ENCODE data around the gene UBR4.

UBR4 gene

DNA sequence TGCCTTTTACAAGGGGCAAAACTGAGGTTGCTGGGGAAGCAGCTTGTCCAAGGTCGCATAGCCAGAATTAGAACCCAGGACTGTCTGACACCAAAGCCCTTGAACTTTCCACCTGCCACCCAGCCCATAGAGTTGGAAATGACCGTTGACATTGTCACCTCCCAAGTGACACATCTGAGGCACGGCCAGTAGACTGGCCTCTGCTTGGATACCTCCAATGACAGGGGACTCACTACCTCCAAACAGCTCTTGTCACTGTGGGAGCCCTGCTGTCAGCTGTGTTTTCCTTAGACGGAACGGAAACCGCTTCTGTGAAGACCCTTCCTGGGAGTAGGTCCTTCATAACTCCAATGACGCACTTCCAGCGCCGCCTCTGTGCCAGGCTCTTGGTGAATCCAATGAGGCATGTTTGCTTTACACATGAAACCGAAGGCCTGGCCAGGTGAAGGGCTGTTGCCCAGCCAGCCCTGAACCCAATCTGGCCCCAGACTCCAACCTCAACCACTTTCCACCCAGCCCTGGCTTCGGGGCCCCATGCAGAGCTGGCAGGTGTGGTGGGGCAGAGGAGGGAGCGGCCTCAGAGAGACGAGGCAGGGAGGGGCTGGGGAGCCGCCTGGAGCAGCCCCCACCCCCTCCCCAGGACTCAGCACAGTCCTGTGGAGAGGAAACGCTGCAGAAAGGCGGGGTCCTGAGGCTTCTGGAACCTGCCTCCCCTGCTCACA, 144.4 kb downstream of the UBR4 start:
- no peak for DNase-seq (ENCODE audit: low read depth)
- H3K4me3 ChIP-seq (ENCODE audit: low read depth, low read length): no peak overlapping the region

GRCh38 chr1:19064906-19065450, 145.1 kb downstream of the UBR4 start:
- H3K4me3 ChIP-seq (ENCODE audit: low read depth, low read length): no peak overlapping the region
- DNase-seq (ENCODE audit: low read depth): no peak

- no peak overlapping the region for H3K4me3 ChIP-seq (ENCODE audit: low read depth, low read length)
- DNase-seq (ENCODE audit: low read depth): no peak
Measured at GRCh38 chr1:19063122-19063521, 146.9 kb downstream of the UBR4 start.

GRCh38 chr1:19062258-19063029, 147.6 kb downstream of the UBR4 start:
- DNase-seq (ENCODE audit: low read depth): no peak
- H3K4me3 ChIP-seq (ENCODE audit: low read depth, low read length): no peak overlapping the region

- no peak overlapping the region for H3K4me3 ChIP-seq (ENCODE audit: low read depth, low read length)
- no peak for DNase-seq (ENCODE audit: low read depth)
Measured at GRCh38 chr1:19061798-19062197, 148.3 kb downstream of the UBR4 start.

- no peak for DNase-seq (ENCODE audit: low read depth)
- H3K4me3 ChIP-seq (ENCODE audit: low read depth, low read length): no peak overlapping the region
Measured at GRCh38 chr1:19061343-19061742, 148.7 kb downstream of the UBR4 start.

DNA sequence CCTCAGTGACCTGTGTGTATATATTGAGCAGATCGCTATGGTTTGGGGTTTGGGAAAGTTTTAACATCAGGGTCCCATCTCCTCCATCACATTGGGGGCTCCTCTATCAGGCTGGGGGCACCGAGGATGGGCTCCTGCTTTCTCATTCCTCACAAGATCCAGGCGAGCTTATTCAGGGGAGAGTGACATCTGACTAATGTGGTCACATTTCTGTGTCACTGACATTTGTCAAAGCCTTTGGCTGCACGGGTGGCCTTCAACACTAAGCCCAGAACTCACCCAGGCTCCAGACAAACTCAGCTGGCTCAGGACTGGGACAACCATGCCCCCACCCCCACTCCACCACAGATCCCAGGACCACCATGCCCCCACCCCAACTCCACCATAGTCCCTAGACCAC, 150.3 kb downstream of the UBR4 start:
- no peak for DNase-seq (ENCODE audit: low read depth)
- H3K4me3 ChIP-seq (ENCODE audit: low read depth, low read length): no peak overlapping the region

GRCh38 chr1:19058476-19058797, 151.6 kb downstream of the UBR4 start:
- no peak for DNase-seq (ENCODE audit: low read depth)

DNA sequence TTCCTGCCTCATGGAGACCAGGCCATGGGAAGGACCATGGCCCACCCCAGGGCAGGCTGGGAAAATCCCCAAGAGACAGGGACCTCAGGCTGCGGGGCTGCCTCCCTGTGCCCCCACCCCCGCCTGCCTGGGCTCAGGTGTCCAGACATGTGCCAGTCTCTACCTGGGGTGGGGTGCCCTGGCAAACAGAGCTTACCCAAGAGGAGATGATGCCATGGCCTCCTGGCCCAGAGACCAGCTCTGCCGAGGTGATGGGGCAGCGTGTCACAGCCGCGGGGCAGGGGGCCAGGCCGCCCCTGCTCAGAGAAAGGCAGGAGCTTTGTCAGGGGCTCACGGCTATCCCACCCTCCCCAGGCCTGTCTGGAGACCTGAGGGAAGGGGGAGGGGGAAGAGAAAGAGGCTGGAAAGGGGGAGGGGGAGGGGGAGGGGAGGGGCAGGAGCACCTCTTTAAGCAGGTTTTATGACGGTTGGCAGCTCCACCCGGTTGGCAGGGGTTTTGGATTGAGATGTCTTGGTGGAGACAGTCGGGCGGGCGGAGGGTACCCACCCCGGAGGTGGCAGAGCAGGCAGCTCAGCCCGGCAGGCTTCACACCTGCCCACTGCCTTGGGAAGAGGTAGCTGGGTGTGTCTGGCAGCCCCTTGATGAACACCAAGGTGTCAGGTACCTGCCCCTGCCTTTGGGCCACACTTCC, 152.1 kb downstream of the UBR4 start:
- no peak overlapping the region for H3K4me3 ChIP-seq (ENCODE audit: low read depth, low read length)
- no peak for DNase-seq (ENCODE audit: low read depth)

More at GRCh38 chr1:19058476-19058797, 151.6 kb downstream of the UBR4 start:
- H3K4me3 ChIP-seq (ENCODE audit: low read depth, low read length): no peak overlapping the region

DNA sequence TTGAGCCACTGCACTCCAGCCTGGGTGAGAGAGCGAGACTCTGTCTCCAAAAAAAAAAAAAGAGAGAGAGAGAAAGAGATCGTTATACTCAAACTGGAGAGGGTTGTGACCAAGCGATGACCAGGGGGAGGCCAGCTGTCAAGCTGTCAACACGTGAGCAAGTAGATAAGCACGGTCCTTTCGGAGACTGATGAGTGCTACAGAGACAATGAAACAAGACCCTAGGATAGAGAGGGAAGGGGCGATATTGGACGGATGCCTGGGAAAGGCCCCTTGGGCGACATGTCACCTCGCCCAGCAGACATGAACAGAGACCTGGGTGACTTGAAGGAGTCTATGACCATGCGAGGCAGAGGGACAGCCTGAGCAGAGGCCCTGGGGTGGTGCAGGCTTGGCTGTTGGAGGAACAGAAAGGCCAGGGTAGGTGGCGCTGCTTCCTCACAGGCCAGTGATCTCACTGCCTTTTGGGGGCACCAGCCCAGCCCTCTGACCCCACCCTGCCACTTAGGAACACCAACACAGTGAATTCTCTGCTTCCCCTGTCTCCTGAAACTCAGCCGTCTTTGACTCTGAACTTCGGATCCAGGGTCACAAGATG, 152.8 kb downstream of the UBR4 start:
- DNase-seq (ENCODE audit: low read depth): no peak
- no peak overlapping the region for H3K4me3 ChIP-seq (ENCODE audit: low read depth, low read length)

DNA sequence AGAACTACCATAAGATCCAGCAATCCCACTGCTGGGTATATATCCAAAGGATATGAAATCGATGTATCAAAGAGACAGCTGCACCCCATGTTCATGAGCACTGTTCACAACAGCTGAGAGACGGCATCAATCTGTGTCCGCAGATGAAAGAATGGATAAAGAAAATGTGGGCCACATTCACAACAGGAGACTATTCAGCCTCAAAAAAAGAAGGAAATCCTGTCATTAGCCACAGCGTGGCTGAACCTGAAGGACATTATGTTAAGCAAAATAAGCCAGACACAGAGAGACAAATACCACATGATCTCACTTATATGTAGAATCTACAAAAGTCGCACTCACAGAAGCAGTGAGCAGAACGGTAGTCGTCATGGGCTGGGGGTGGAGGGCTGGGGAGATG, 154.4 kb downstream of the UBR4 start:
- DNase-seq (ENCODE audit: low read depth): no peak
- H3K4me3 ChIP-seq (ENCODE audit: low read depth, low read length): no peak overlapping the region

- no peak for DNase-seq (ENCODE audit: low read depth)
- no peak overlapping the region for H3K4me3 ChIP-seq (ENCODE audit: low read depth, low read length)
Measured at GRCh38 chr1:19055001-19055400, 155.1 kb downstream of the UBR4 start.

DNA sequence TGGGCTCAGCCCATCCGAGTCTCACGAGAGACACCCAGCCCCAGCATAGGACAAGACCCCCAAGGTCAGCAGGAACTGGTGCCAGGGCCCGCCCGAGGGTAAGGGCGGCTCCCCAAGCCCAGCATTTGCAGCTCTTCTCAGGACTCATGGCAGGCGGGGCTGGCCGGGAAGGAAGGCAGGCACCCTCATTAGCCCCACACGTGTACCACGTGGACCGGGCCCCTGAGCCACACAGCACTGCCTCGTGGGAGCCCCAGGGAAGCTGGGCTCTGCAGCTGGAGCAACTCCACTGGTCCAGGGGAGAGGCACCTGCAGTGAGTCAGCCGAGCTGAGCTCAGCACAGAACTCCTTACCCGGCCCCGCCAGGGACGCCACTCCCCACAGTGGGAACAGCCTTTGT, 155.8 kb downstream of the UBR4 start:
- DNase-seq (ENCODE audit: low read depth): no peak

DNA sequence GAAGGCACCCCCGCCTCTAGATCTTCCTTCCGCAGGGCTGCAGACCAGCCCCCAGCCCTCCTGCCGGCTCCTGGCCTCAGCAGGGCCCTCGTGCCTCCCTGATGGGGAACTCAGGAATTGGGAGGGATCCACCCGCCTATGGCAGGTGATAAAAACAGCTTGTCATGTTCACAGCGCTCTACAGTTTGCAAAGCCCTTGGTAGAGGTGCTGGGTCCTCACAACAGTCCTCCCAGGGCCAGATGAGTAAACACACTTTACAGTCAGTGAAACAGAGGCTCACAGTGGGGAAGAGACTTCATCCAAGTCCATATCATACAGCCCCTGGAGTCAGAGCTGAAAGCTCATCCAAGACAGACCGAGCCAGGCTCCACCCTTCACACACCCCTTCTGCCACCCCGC, 156.6 kb downstream of the UBR4 start:
- no peak for DNase-seq (ENCODE audit: low read depth)
- no peak overlapping the region for H3K4me3 ChIP-seq (ENCODE audit: low read depth, low read length)

More for the DNA sequence above, 155.8 kb downstream of the UBR4 start:
- H3K4me3 ChIP-seq (ENCODE audit: low read depth, low read length): no peak overlapping the region

DNA sequence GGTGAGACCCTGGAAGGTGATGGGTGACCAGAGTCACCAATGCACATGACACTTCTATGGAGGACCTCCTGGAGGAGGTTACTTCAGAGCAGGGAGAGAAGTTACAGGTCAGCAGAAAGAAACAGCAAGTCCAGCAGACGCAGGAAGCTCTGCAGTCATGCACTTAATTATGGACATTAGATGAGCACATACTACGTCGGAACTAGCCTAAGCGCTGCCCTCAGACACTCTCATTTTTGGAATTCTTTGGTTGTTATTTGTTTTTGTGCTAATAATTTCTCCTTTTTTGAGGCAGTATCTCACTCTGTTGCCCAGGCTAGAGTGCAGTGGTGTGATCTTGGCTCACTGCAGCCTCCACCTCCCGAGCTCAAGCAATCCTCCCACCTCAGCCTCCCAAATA, 160.3 kb downstream of the UBR4 start:
- no peak for DNase-seq (ENCODE audit: low read depth)
- no peak overlapping the region for H3K4me3 ChIP-seq (ENCODE audit: low read depth, low read length)

DNA sequence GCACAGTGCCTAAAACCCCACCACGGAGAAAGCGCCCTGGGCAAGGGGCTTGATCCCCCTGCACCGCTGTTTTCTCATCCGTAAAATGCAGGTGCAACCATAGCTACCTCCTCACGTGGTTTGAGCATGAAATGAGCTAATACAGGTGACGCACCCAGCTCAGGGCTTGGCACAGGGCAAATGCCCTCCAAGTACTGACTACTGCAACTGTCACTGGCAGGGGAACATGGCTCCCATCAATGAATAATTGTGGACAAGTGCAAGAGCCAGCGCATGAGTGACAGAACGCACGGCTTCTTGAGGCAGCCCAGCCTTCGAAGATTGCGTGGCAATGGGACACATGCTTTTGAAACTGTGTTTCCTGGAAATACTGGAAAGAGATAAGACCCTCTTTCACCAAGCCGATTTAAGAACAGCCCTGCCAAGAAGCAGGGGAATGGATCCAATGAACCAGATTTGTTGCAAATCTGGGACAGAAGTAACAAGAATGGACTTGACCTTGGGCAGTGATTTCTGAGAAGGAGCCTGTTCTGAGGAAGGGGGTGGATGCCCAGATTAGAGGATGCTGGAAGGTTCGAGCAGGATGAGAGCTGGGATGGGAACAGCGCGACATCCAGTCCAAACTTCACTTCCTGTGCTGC, 160.8 kb downstream of the UBR4 start:
- no peak overlapping the region for H3K4me3 ChIP-seq (ENCODE audit: low read depth, low read length)
- no peak for DNase-seq (ENCODE audit: low read depth)

GRCh38 chr1:19046972-19047731, 162.9 kb downstream of the UBR4 start:
- DNase-seq (ENCODE audit: low read depth): no peak
- no peak overlapping the region for H3K4me3 ChIP-seq (ENCODE audit: low read depth, low read length)

DNA sequence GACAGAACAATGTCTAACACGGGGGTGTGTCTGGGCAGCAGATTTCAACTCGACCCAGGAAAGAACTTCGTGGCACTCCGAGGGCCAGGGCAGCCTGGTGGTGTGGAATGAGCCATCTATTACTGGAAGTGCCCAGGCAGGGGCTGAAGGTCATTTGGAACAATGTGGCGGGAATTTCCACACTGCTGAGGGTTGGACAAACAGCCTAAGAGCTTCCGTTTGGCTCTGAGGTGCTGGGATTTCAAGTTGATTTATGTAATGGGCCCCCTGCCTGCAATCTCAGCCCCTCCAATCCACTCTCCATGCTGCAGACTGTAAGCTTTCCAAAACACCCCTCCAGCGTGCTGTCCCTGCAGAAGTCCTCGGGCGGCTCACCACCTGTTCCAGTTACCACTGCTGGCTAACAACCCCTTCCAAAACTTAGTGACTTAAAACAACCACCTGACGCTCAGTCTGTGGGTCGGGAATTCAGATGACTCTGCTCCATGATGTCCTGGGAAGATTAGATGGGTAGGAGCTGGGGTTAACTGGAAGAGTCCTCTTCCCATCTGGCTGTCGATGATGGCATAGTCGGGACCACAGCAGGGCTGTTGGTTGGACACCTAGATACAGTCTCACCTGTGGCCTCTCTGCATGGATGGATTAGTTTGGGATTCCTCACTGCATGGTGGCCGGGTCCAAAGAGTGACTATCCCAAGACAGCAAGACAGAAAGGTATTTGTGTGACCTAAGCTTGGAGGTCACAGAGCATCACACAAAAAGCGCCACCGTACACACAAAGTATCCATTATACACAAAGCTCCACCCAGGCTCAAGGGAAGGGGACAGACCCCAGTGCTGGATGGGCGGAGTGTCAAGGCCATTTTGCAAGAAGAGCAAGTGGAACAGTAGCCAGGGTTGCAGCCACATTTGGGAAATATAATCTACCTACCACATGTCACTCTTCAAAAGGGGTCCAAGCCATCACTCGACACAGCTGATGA, 163.9 kb downstream of the UBR4 start:
- no peak overlapping the region for H3K4me3 ChIP-seq (ENCODE audit: low read depth, low read length)
- DNase-seq (ENCODE audit: low read depth): no peak
